ENCODE measurements around the gene TMC4.
"Not testable (repeated sequence)": the region's sequence is repeated elsewhere in the genome, so short reads cannot be mapped to it uniquely, and the experiment has no call there.

TMC4 gene

GRCh38 chr19:54186934-54187381, 14.0 kb upstream of the TMC4 start:
- no peaks in the 10 kb centered on the region for H3K9me3 ChIP-seq (ENCODE audit: low read depth, low read length)
- no peak overlapping the region for H3K4me3 ChIP-seq
- H3K9ac ChIP-seq (ENCODE audit: insufficient read length) = no peak overlapping the region
- H3K27ac ChIP-seq = no peak overlapping the region
- TF ChIP-seq EZH2 (IDR thresholded peaks at IDR 0.05) = no peak
- no peak for TF ChIP-seq POLR2AphosphoS5 (IDR thresholded peaks at IDR 0.05; ENCODE audit: borderline replicate concordance, low read depth, low read length)
- no peak for TF ChIP-seq FOXP2 (optimal IDR thresholded peaks at IDR 0.05; ENCODE audit: control extremely low read depth, extremely low read length, insufficient read depth)
- H3K36me3 ChIP-seq (ENCODE audit: insufficient read depth, low read length) = no peaks in the 10 kb centered on the region; the same call in 1 of the 2 replicates
- DNase-seq (ENCODE audit: low read depth, low spot score) = no peak

- no peak overlapping the region for H3K4me3 ChIP-seq
- DNase-seq (ENCODE audit: low read depth, low spot score) = no peak
Measured at GRCh38 chr19:54186351-54186750, 13.4 kb upstream of the TMC4 start.

GRCh38 chr19:54183431-54183830, 10.5 kb upstream of the TMC4 start:
- Histone ChIP-seq H3K9ac (ENCODE audit: insufficient read length) (no peak overlapping the region), H3K36me3 (ENCODE audit: insufficient read depth, low read length) (peaks cover 2% of the 10 kb centered on the region; the same call in 1 of the 2 replicates)
- TF ChIP-seq POLR2AphosphoS5 (IDR thresholded peaks at IDR 0.05; ENCODE audit: borderline replicate concordance, low read depth, low read length) = no peak
- TF ChIP-seq FOXP2 (optimal IDR thresholded peaks at IDR 0.05; ENCODE audit: control extremely low read depth, extremely low read length, insufficient read depth) = no peak
- TF ChIP-seq EZH2 (IDR thresholded peaks at IDR 0.05) = no peak

More at GRCh38 chr19:54186351-54186750, 13.4 kb upstream of the TMC4 start:
- TF ChIP-seq EZH2 (IDR thresholded peaks at IDR 0.05) = no peak
- Histone ChIP-seq H3K9ac (ENCODE audit: insufficient read length) (no peak overlapping the region), H3K27ac (no peak overlapping the region), H3K9me3 (ENCODE audit: low read depth, low read length) (no peaks in the 10 kb centered on the region), H3K36me3 (ENCODE audit: insufficient read depth, low read length) (no peaks in the 10 kb centered on the region; the same call in 1 of the 2 replicates)

GRCh38 chr19:54181894-54182293, 8.9 kb upstream of the TMC4 start:
- not testable (repeated sequence) for H3K4me3 ChIP-seq; H3K9me3 ChIP-seq (ENCODE audit: low read depth, low read length); DNase-seq (ENCODE audit: low read depth, low spot score); H3K36me3 ChIP-seq (ENCODE audit: insufficient read depth, low read length); H3K27ac ChIP-seq; H3K9ac ChIP-seq (ENCODE audit: insufficient read length)

More at GRCh38 chr19:54183431-54183830, 10.5 kb upstream of the TMC4 start:
- Histone ChIP-seq H3K9me3 (ENCODE audit: low read depth, low read length) (no peaks in the 10 kb centered on the region), H3K27ac (no peak overlapping the region), H3K4me3 (no peak overlapping the region)
- DNase-seq (ENCODE audit: low read depth, low spot score) = no peak

- H3K27ac ChIP-seq = no peak overlapping the region
- TF ChIP-seq POLR2AphosphoS5 (IDR thresholded peaks at IDR 0.05; ENCODE audit: borderline replicate concordance, low read depth, low read length) = no peak
- no peak for TF ChIP-seq FOXP2 (optimal IDR thresholded peaks at IDR 0.05; ENCODE audit: control extremely low read depth, extremely low read length, insufficient read depth)
- no peaks in the 10 kb centered on the region for H3K9me3 ChIP-seq (ENCODE audit: low read depth, low read length)
- no peak overlapping the region for H3K4me3 ChIP-seq
- peaks cover 3% of the 10 kb centered on the region; the same call in 1 of the 2 replicates for H3K36me3 ChIP-seq (ENCODE audit: insufficient read depth, low read length)
- H3K9ac ChIP-seq (ENCODE audit: insufficient read length) = no peak overlapping the region
- no peak for DNase-seq (ENCODE audit: low read depth, low spot score)
Measured at GRCh38 chr19:54180691-54181091, 7.7 kb upstream of the TMC4 start.

GRCh38 chr19:54179921-54180461, 7.0 kb upstream of the TMC4 start:
- H3K9me3 ChIP-seq (ENCODE audit: low read depth, low read length) = no peaks in the 10 kb centered on the region
- H3K27ac ChIP-seq = no peak overlapping the region
- H3K4me3 ChIP-seq = no peak overlapping the region
- peaks cover 3% of the 10 kb centered on the region; the same call in 1 of the 2 replicates for H3K36me3 ChIP-seq (ENCODE audit: insufficient read depth, low read length)
- no peak overlapping the region for H3K9ac ChIP-seq (ENCODE audit: insufficient read length)
- DNase-seq (ENCODE audit: low read depth, low spot score) = no peak
- no peak for TF ChIP-seq POLR2AphosphoS5 (IDR thresholded peaks at IDR 0.05; ENCODE audit: borderline replicate concordance, low read depth, low read length)
- no peak for TF ChIP-seq FOXP2 (optimal IDR thresholded peaks at IDR 0.05; ENCODE audit: control extremely low read depth, extremely low read length, insufficient read depth)
- no peak for TF ChIP-seq EZH2 (IDR thresholded peaks at IDR 0.05)

- no peak overlapping the region for H3K9ac ChIP-seq (ENCODE audit: insufficient read length)
- H3K36me3 ChIP-seq (ENCODE audit: insufficient read depth, low read length) = peaks cover 3% of the 10 kb centered on the region; the same call in 1 of the 2 replicates
- H3K9me3 ChIP-seq (ENCODE audit: low read depth, low read length) = no peaks in the 10 kb centered on the region
- H3K4me3 ChIP-seq = no peak overlapping the region
- TF ChIP-seq POLR2AphosphoS5 (IDR thresholded peaks at IDR 0.05; ENCODE audit: borderline replicate concordance, low read depth, low read length) (no peak), FOXP2 (optimal IDR thresholded peaks at IDR 0.05; ENCODE audit: control extremely low read depth, extremely low read length, insufficient read depth) (no peak), EZH2 (IDR thresholded peaks at IDR 0.05) (no peak)
- H3K27ac ChIP-seq = no peak overlapping the region
- no peak for DNase-seq (ENCODE audit: low read depth, low spot score)
Measured at GRCh38 chr19:54179262-54179852, 6.4 kb upstream of the TMC4 start.

- H3K27ac ChIP-seq = no peak overlapping the region
- TF ChIP-seq EZH2 (IDR thresholded peaks at IDR 0.05) (no peak), FOXP2 (optimal IDR thresholded peaks at IDR 0.05; ENCODE audit: control extremely low read depth, extremely low read length, insufficient read depth) (no peak), POLR2AphosphoS5 (IDR thresholded peaks at IDR 0.05; ENCODE audit: borderline replicate concordance, low read depth, low read length) (no peak)
- no peaks in the 10 kb centered on the region for H3K9me3 ChIP-seq (ENCODE audit: low read depth, low read length)
- no peak for DNase-seq (ENCODE audit: low read depth, low spot score)
- no peak overlapping the region for H3K4me3 ChIP-seq
- no peak overlapping the region for H3K9ac ChIP-seq (ENCODE audit: insufficient read length)
- peaks cover 3% of the 10 kb centered on the region; the same call in 1 of the 2 replicates for H3K36me3 ChIP-seq (ENCODE audit: insufficient read depth, low read length)
Measured at GRCh38 chr19:54178581-54179261, 5.8 kb upstream of the TMC4 start.

All from SK-N-MC (cell line).